ENCODE measurements around the gene GZF1.

Gene GZF1

DNA sequence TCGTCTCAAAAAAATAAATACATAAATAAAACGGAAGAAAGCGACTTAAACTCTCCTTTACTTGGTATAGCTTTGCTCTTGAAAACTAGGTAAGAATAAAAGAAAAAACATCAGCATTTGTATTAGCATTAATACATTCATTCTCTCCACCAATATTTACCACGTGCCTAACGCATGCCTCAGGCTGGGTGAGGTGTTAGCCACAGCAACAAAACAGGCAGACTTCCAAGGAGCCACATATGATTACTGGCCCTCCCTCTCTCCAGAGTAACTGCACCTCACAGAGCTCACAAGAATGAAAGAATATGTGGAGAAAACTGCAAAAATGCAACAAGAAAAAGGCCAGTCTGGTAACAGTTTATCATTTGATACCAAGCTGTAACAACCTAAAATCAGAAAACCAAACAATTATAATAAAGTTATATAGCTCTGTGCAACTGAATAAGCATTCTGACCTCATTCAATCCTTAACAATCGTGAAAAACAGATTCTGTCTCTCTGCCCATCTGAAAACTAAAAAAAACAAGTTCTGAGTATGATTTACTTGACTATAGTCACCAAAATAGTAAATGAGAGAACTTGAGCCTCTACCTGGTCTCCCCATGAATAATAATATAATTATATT lies 54.1 kb downstream of the GZF1 start:
- TF ChIP-seq, protein P1, sequence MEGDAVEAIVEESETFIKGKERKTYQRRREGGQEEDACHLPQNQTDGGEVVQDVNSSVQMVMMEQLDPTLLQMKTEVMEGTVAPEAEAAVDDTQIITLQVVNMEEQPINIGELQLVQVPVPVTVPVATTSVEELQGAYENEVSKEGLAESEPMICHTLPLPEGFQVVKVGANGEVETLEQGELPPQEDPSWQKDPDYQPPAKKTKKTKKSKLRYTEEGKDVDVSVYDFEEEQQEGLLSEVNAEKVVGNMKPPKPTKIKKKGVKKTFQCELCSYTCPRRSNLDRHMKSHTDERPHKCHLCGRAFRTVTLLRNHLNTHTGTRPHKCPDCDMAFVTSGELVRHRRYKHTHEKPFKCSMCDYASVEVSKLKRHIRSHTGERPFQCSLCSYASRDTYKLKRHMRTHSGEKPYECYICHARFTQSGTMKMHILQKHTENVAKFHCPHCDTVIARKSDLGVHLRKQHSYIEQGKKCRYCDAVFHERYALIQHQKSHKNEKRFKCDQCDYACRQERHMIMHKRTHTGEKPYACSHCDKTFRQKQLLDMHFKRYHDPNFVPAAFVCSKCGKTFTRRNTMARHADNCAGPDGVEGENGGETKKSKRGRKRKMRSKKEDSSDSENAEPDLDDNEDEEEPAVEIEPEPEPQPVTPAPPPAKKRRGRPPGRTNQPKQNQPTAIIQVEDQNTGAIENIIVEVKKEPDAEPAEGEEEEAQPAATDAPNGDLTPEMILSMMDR (IDR thresholded peaks at IDR 0.05; ENCODE audit: low read depth, low read length), result no peak
- no peak for DNase-seq (ENCODE audit: extremely low read depth, low read depth)

DNA sequence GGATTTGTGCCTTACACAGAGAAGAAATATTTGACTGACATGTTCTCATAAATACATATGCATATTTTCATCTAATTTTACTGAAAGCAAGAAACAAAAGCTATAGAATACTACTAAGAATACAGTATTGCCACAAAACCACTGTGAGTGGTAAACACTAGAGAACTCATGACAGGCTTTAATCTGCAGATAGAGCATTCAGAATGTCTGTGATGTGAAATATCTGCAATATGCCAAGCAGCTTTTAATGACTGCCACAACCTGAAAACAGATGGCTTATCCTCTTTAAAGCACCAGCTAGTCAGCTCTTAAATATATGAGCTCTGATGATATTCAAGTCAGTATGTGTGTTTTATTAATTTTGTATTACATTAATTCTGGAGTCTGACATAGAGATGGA lies 55.9 kb downstream of the GZF1 start:
- DNase-seq (ENCODE audit: extremely low read depth, low read depth), result no peak
- TF ChIP-seq, protein P1 (IDR thresholded peaks at IDR 0.05; ENCODE audit: low read depth, low read length), result no peak

DNA sequence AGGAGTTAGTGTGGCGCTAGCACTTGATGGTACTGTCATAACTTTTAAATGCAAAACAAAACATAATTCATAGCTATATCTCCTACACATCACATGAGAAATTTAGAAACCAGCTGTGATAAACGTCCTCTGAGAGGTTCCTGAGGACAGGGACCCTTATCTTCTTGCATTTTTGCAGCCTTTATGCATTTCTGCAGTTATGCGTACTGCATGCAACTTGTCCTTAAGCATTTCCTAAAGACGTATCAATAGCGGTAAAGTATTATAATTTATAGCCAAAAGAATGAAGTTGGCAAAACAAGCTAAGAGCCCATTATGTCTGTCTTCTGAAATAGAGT lies 57.6 kb downstream of the GZF1 start:
- DNase-seq (ENCODE audit: extremely low read depth, low read depth), result no peak
- TF ChIP-seq, protein P1 (IDR thresholded peaks at IDR 0.05; ENCODE audit: low read depth, low read length), result no peak

DNA sequence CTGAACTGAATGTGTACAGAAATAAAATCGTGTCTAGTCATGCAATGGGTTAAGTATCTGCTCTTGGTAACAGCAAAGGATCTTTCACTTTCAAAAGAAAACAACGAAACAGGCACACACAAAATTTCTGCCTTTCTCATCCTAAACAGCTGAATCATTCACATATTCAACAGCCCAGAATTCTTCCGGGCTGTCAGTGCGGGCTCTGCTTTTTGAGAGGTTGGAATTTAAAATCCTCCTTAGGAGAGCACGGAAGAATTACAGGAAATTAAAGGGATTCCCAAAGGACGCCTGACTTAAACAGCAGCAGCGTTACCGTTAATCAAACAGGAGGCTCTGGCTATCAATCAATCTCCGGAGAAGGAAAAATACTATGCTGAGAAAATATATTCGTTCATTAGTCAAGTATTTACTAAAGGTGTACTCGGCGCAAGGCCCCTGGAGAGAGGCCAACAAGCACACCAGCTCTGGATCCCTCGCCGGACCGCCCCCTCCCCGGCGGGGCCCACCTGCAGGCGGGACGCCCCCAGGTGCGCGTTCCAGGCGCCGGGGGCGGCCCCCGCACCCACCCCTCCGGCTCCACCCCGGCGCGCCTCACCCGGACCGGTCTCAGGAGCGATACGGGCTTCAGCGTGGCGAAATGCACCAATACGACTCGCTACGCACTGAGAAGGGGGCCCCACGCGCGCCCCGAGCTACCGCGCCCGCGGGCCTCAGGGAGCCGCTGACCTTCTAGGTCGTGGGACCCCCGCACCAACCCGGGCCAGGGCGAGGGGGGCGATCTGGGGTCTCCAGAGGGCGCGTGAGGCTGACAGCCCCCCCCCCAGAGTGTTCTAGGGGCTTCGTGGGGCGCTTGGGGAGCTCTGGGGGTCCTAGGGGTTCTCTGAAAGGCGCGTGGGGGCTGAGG lies 58.3 kb downstream of the GZF1 start:
- no peak for DNase-seq (ENCODE audit: extremely low read depth, low read depth)
- TF ChIP-seq, protein P1 (IDR thresholded peaks at IDR 0.05; ENCODE audit: low read depth, low read length), result no peak

DNA sequence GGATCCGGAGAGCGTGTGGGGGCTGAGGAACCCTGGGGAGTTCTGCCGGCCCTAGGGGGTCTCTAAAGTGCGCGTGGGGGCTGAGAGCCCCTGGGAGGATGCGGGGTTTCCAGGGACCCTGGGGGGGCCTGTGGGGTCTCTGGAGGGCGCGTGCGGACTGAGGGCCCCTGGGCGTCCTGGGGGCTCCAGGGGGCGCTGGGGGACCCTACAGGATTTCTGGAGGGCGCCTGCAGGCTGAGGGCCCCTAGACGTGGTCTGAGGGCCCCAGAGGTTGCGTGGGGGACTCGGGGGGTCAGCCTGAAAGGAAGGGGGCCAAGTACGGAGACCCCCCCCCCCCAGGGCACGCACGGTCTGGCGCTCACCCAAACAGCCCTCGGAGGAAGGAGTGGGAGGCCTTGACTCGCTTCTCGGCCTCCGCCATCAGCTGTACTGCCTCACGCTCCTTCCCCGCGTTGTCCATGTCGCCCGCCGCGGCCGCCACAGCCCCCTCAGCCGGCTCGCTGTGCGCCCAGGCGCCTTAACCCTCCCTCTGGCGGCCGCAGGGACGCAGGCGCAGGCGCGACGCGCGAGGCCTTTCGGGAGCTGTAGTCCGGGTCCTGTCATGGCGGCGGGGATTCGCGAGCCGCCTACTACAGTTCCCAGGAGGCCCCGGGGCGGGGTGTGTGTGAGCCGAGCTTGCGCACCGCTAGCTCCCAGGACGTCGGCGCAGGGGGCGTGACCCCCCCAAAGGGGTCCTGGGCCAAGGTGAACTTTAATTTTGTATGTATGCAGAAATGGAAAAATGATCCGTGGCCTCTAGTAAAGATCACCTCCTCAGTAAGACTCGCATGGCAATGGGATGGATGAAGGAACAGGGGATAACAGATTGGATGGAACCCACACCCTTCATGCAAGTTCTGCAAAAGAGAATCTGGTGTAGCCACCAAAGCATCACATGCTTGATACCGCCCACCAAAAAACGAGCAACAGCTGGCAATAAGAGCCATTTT lies 59.3 kb downstream of the GZF1 start, which contains the start of gene NAPB:
NAPB (minus strand) TSS at position 546 of the 989 bp plus-strand sequence; CDS start at position 460, 86 bp downstream.
- TF ChIP-seq, protein P1 (IDR thresholded peaks at IDR 0.05; ENCODE audit: low read depth, low read length), result peak; percentile 14
- DNase-seq (ENCODE audit: extremely low read depth, low read depth), result peak; percentile 63
